Lower lobe of right lung (tissue), 2 donors: ENCODE measurements around the gene PRAC1. TPM values are rescaled to one million over a fixed set of nuclear protein-coding genes. Genes with fewer than 3 reads are reported as not detected.

Experiments used
- ATAC-seq, 2 donors: fragments of 200-7000 bp; cut with Tn5 transposase; one replicate each; pipeline ENCODE4 v1.9.1; 2020 to 2022; ENCODE audit warnings: mild to moderate bottlenecking in 2 of 2, moderate library complexity in 2 of 2
- DNase-seq: peaks from one replicate; pipeline ENCODE4 v3.0.0-alpha.2; 2020
- H3K27ac ChIP-seq: fragments of 200-600 bp; one replicate; pipeline ENCODE4 v1.8.0; 2022
- H3K27me3 ChIP-seq: fragments of 200-600 bp; one replicate; pipeline ENCODE4 v1.8.0; 2022; ENCODE audit warnings: low read depth
- H3K36me3 ChIP-seq: fragments of 200-600 bp; one replicate; pipeline ENCODE4 v1.8.0; 2022; ENCODE audit warnings: mild to moderate bottlenecking
- H3K4me1 ChIP-seq: fragments of 200-600 bp; one replicate; pipeline ENCODE4 v1.8.0; 2022
- H3K4me3 ChIP-seq: fragments of 200-600 bp; one replicate; pipeline ENCODE4 v1.8.0; 2022; ENCODE audit warnings: mild to moderate bottlenecking
- H3K9me3 ChIP-seq: fragments of 200-600 bp; one replicate; pipeline ENCODE4 v1.8.0; 2022
- CTCF ChIP-seq: fragments of 200-600 bp; IDR thresholded peaks from one replicate; pipeline ENCODE4 v1.8.0; 2022; ENCODE audit warnings: antibody characterized with exemption, mild to moderate bottlenecking
- intact Hi-C: fragments of 100-400 bp; cut with DNase I; formaldehyde crosslinking; loops from one replicate; pipeline ENCODE4 v1.11.0; 2022
- total RNA-seq: library from RNA; stranded (reverse); fragmentation: NEBNext Ultra II Directional; extraction: Animal tissue kit (Norgen Biotek cat#: 25700); gene quantifications from one replicate; pipeline ENCODE4 v1.2.1, GENCODE V29; 2021
- donor health status: DM: no; HTN: yes; CAD: no; lungs with severe emphysema.

The PRAC1 gene
- total RNA-seq, 1 donor from 2014 or later, result not detected

GRCh38 chr17:48745381-48746275, 23.3 kb upstream of the PRAC1 start:
- ATAC-seq, result no peak
- TF ChIP-seq CTCF, result no peak
- H3K9me3 ChIP-seq, result no peaks in the 10 kb centered on the region
- intact Hi-C loops, result no loop called here
- no peak overlapping the region for H3K27ac ChIP-seq
- peaks cover 98% of the 10 kb centered on the region for H3K27me3 ChIP-seq
- peaks cover 6% of the 10 kb centered on the region for H3K4me1 ChIP-seq
- H3K4me3 ChIP-seq, result no peak overlapping the region
- no peak for DNase-seq
- H3K36me3 ChIP-seq, result no peaks in the 10 kb centered on the region

- TF ChIP-seq CTCF, result no peak
- Histone ChIP-seq H3K4me3 (no peak overlapping the region), H3K27ac (no peak overlapping the region), H3K36me3 (no peaks in the 10 kb centered on the region), H3K27me3 (peaks cover 99% of the 10 kb centered on the region), H3K9me3 (no peaks in the 10 kb centered on the region), H3K4me1 (no peaks in the 10 kb centered on the region)
- ATAC-seq (no peak), DNase-seq (no peak)
- intact Hi-C loops, result no loop called here
Observed at GRCh38 chr17:48740537-48740936, 18.2 kb upstream of the PRAC1 start.

GRCh38 chr17:48738803-48739526, 16.6 kb upstream of the PRAC1 start:
- Histone ChIP-seq H3K4me3 (no peak overlapping the region), H3K9me3 (no peaks in the 10 kb centered on the region), H3K4me1 (no peaks in the 10 kb centered on the region), H3K27me3 (peaks cover 99% of the 10 kb centered on the region), H3K36me3 (no peaks in the 10 kb centered on the region), H3K27ac (no peak overlapping the region)
- TF ChIP-seq CTCF, result no peak
- no peak for DNase-seq
- no peak for ATAC-seq
- intact Hi-C loops, result no loop called here

GRCh38 chr17:48738424-48738802, 16.1 kb upstream of the PRAC1 start:
- H3K4me1 ChIP-seq, result no peaks in the 10 kb centered on the region
- no peaks in the 10 kb centered on the region for H3K9me3 ChIP-seq
- H3K27me3 ChIP-seq, result peaks cover 99% of the 10 kb centered on the region
- H3K4me3 ChIP-seq, result no peak overlapping the region
- TF ChIP-seq CTCF, result no peak
- DNase-seq (no peak), ATAC-seq (no peak)
- no peaks in the 10 kb centered on the region for H3K36me3 ChIP-seq
- intact Hi-C loops, result no loop called here
- H3K27ac ChIP-seq, result no peak overlapping the region

- no peak for DNase-seq
- intact Hi-C loops, result no loop called here
- no peak for TF ChIP-seq CTCF
Observed at GRCh38 chr17:48737330-48738043, 15.2 kb upstream of the PRAC1 start.

More at GRCh38 chr17:48737330-48738043, 15.2 kb upstream of the PRAC1 start:
- no peak overlapping the region for H3K4me3 ChIP-seq
- no peak overlapping the region for H3K27ac ChIP-seq
- no peaks in the 10 kb centered on the region for H3K9me3 ChIP-seq
- H3K4me1 ChIP-seq, result no peaks in the 10 kb centered on the region
- no peaks in the 10 kb centered on the region for H3K36me3 ChIP-seq
- peaks cover 99% of the 10 kb centered on the region for H3K27me3 ChIP-seq
- ATAC-seq, result no peak
